Subcutaneous adipose tissue (tissue), 4 donors: ENCODE data around the gene LMO1. TPM values are rescaled to one million over a fixed set of nuclear protein-coding genes. Genes with fewer than 3 reads are reported as not detected.

Experiments used
- total RNA-seq, 4 donors: library from RNA; depleted of rRNA; stranded (reverse); fragments of >200 nt; gene quantifications; one replicate each; pipeline ENCODE4 v1.1.0, GENCODE V29; 2016
- TF ChIP-seq, protein P1 (sequence below): fragments of 450-650 bp; IDR thresholded peaks from one replicate; pipeline ENCODE4 v1.5.1; 2016; ENCODE audit warnings: low read depth, mild to moderate bottlenecking, control low read depth, antibody characterized with exemption, moderate library complexity

The LMO1 gene
- total RNA-seq, 4 donors from 2014 or later: not detected

DNA sequence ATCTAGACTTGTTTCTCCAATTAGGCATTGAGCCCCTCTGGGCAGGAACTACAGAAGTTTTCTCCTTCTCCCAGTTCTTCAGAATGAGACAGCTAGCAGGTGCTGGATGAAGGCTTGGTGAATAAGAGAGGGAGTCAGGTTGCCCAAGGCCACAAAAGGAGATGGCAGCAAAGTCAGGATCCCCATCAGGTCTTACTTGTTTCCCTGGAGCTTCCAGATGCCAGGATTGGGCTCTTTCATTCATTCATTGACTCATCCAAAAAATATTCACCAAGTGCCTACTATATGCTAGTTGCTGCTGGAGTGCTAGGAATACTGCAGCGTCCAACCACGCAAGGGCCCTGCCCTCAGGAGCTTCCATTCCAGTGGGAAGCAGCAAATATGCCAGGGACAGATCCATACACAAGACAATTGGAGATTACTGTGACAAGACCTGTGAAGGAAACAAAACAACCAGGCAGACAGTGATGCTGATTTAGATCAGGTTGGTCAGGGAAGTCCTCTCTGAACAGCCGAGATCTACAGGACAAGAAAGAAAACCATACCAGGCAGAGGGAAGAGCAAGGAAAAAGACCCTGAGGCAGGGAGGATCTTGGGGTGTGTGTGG is 24.6 kb upstream of the LMO1 start:
- TF ChIP-seq, protein P1, sequence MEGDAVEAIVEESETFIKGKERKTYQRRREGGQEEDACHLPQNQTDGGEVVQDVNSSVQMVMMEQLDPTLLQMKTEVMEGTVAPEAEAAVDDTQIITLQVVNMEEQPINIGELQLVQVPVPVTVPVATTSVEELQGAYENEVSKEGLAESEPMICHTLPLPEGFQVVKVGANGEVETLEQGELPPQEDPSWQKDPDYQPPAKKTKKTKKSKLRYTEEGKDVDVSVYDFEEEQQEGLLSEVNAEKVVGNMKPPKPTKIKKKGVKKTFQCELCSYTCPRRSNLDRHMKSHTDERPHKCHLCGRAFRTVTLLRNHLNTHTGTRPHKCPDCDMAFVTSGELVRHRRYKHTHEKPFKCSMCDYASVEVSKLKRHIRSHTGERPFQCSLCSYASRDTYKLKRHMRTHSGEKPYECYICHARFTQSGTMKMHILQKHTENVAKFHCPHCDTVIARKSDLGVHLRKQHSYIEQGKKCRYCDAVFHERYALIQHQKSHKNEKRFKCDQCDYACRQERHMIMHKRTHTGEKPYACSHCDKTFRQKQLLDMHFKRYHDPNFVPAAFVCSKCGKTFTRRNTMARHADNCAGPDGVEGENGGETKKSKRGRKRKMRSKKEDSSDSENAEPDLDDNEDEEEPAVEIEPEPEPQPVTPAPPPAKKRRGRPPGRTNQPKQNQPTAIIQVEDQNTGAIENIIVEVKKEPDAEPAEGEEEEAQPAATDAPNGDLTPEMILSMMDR: no peak

DNA sequence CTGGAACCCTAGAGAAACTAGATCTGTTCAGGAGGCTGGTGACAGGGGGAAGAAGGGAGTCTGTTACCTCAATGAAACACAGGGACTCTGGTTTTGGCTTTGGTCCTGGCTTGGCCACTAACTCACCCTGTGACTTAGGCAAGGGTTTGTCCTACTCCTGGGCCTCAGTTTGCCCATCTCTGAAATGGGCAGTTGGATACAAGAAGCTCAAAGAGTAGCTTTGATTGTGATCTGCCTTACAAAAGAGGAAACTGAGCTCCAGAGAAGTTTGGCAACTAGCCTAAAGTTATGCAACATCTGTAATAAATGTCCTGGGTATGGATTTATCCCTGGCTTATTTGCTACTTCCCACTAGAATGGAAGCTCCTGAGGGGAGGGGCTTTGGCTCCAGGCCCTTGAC is 24.0 kb upstream of the LMO1 start:
- TF ChIP-seq, protein P1: no peak

DNA sequence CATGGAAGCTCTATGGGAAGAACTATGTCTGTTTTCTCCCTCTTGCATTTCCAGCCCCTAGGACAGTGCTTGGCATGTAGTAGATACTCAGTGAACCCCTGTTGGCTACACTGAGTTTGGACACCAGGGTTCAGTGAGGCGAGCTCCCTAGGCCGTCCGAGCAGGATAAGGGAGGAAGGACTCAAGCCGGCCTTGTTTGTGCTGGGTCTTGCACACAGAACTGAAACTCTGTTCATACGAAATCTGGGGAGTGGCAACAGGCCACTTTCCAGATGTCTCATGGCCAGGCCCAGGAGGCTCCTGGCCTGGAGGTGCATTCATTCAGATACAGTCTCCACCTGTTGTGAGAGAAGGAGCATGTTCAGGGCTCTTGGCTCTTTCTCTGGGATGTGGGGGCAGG is 23.6 kb upstream of the LMO1 start:
- TF ChIP-seq, protein P1: no peak

DNA sequence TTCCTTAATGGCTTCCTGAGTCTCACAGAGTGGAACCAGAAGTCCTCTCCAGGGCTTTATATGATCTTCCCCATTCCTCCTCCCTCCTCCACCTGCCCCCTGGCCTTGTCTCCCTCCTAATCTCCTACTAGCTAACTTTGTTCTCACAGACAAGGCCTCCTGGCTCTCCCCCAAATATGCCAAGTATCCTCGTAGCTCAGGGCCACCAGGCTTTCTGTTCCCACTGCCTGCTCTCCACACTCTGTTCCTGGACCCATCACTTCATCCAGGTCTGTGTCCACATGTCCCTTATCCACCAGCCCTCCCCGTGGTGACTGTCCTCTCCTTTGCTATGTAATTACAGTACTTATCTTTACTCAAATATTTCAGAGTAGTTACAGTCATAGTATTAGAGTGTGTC is 23.2 kb upstream of the LMO1 start:
- TF ChIP-seq, protein P1: no peak

DNA sequence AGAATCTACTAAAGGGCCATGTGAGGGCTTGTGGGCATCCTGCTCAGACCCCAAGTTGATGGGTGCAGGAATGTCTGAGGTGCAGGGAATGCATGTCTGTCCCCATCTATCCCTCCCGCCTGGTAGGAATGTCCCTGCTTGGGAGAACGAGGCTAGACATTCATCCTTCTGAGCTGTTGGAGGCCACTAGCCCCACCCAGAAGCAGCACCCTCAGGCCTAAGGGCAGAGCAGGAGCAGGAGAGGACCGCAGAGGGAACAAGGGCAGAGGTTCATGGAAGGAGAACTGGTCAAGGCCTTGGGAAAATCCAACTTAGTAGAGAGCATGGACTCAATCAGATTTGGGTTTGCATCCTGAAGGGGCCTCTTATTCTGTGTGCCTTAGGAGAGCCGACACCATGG is 22.1 kb upstream of the LMO1 start:
- TF ChIP-seq, protein P1: no peak

DNA sequence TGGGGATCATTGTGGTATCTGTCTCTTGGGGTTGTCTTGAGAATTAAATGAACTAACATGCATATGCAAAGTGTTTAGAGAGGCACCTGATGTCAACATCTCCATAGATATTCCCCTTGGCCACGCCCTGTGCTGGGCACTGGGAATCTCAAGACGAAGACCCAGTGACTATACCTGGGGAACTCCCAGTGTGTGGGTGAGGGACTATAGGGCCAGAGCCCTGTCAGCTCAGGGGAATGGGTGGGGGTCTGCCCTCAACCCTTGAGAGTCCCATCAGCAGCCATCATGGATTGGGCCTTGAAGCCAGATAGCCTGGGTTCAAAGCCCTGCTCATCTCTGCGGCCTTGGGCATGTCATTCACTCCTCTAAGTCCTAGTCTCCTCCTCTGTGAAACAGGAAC is 21.6 kb upstream of the LMO1 start:
- TF ChIP-seq, protein P1: no peak

DNA sequence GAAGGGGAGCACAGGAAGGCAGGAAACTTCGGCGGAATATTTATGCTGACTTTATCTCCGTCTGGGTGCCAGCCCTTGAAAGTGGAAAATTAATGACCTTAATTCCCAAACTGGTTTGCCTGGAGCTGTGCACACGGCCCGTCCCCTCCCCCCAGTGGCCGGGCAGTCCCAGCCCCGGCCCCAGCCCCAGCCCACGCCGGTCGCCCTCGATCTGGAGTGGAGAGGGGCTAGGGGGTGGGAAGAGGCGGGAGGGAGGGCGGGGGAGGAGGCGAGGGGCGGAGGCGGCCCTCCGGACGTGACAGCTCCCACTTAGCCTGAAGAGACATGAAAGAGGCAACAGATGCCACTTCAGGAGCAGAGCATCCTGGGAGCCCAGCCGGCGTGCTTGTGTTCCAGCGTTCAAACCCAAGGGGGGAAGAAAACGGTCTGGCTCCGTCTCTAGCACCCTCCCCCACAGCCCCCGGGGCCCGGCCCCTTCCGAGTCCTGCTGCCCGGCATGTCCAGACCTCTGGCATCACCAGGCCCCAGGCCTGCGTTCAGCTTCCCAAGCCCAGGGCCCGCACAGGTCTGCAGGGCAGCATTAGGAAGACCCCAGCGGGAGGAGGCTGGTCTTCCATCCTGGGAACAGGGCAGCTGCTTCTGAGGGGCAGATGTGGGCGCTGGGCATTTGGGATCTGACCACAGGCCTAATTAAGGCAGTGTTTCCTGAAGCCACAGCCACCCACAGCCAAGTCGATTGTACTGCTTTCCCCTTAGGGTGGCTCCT is 20.0 kb upstream of the LMO1 start:
- TF ChIP-seq, protein P1: no peak
